ENCODE measurements around the gene GSX2. TPM values are rescaled to one million over a fixed set of nuclear protein-coding genes. Genes with fewer than 3 reads are reported as not detected.

The GSX2 gene
- not detected in 2 replicates for total RNA-seq

GRCh38 chr4:54099748-54100574, at the start of gene GSX2:
GSX2 (plus strand) TSS chr4:54100163; CDS start chr4:54100345, 182 bp downstream.

DNA sequence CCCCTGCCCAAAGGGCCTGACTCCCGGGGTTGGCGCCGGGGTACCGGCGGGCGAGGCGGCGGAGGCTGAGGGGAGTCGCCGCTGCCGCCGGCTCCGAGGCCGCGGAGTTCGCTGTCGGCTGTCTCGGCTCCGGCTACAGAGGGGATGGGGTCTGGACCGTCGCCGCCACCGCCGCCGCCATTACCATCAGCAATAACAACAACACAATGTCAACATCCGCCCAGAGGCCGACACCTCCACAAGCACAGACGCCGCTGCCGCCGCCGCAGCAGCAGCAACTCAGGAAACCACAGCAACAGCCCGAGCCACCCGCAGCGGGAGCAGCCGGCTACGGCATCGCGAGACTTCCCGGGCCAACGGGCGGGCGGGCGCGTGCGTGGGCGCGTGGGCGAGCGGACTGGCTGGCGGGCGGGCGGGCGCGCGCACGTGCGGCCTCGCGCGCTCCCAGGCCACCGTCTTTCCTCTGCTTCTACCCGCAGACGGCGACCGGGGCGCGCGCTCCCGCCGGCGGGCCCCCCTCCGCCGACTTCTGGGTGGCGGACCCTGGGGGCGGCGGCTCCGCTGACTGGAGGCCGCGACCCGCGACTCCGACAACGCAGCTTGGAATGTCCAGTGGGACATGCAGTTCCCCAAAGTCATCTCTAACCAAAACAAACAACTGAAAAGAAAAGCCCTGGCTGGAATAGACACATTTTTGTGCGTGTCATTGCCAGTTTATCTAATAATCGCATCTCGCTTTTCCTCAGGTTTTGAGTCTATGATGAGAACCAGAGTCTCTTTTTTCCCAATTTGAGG, 35.4 kb upstream of the GSX2 start, which contains the start of gene CHIC2:
Gene CHIC2, minus strand, starts transcription at position 289 of the 795 bp plus-strand sequence. CDS start 305 bp downstream, outside the sequence.

Other genes with a start within 250 kb of the GSX2 start
- 72.0 and 97.4 TPM in 2 replicates for gene CHIC2, start 35.6 kb upstream of the GSX2 start, total RNA-seq
- gene PDGFRA, start 129.1 kb downstream of the GSX2 start, total RNA-seq, result 240 and 418 TPM in 2 replicates

Measured in cardiac atrium fibroblast (primary cell).